HG03025 (cell line): ENCODE measurements around the gene RPL36.
"Not testable (repeated sequence)": the region's sequence is repeated elsewhere in the genome, so short reads cannot be mapped to it uniquely, and the experiment has no call there.

Experiments used
- ATAC-seq: cut with Tn5 transposase; IDR thresholded peaks from one replicate; pipeline ENCODE4 v1.9.1; 2021; ENCODE audit warnings: mild to moderate bottlenecking, moderate library complexity; ENCODE audit not compliant: unreplicated experiment, low FRiP score

Gene RPL36

GRCh38 chr19:5687360-5688198 lies 2.5 kb upstream of the RPL36 start:
- ATAC-seq = no peak

DNA sequence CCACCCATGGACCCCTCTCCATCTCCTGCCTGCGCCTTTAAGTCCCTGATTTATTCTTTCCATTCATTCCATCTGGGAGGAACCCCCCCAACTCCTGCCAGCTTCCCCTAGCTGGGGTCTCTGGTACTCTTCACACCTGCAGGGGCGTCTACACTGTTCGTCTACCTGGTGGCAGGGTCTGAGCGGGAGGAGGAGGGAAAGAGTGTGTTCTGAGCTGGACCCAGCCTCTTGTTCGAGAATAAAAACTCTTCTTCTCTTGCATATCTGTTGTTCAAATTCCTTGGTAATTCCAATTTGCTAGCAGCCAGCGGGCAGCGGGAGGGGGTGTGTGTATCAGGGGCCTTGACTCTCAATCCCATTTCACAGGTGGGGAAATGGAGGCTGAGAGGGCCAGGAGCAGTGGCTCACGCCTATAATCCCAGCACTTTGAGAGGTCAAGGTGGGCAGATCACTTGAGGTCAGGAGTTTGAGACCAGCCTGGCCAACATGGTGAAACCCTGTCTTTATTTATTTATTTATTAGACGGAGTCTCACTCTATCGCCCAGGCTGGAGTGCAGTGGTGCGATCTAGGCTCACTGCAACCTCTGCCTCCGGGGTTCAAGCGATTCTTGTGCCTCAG lies 1.7 kb upstream of the RPL36 start:
- not testable (repeated sequence) for ATAC-seq

DNA sequence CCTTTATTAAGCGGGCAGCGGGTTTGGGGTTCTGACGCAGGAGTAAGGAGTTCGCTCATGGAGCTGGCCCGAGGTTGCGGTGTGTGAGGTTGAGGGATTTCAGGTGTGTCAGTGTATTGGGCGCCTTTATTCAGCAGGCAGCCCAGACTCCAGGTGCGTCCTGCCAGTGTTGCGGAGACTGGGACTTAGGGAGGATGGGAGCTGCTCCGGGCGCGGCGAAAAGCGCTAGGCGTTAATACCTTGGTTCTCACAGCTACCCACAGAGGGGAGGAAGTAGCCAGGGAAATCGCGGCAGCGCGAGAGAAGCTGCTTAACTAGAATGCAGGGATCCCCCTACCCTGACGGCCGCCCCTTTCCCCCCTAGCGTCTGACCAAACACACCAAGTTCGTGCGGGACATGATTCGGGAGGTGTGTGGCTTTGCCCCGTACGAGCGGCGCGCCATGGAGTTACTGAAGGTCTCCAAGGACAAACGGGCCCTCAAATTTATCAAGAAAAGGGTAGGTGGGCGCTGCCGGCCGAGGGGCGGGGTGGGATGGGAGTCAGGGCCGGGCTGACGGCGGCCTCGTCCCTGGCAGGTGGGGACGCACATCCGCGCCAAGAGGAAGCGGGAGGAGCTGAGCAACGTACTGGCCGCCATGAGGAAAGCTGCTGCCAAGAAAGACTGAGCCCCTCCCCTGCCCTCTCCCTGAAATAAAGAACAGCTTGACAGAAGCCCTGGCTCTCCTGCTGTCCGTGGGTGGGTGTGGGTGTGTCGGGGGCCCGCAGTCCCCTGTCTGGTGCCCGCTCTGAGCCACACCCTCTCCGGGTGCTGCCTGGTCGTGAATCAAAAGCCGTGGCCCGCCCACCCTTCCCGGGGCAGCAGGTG lies 1.1 kb downstream of the RPL36 start:
- no peak for ATAC-seq

- ATAC-seq = no peak
Measured at GRCh38 chr19:5691822-5692722, 2.0 kb downstream of the RPL36 start.

- no peak for ATAC-seq
Measured at GRCh38 chr19:5692723-5693194, 2.7 kb downstream of the RPL36 start.

DNA sequence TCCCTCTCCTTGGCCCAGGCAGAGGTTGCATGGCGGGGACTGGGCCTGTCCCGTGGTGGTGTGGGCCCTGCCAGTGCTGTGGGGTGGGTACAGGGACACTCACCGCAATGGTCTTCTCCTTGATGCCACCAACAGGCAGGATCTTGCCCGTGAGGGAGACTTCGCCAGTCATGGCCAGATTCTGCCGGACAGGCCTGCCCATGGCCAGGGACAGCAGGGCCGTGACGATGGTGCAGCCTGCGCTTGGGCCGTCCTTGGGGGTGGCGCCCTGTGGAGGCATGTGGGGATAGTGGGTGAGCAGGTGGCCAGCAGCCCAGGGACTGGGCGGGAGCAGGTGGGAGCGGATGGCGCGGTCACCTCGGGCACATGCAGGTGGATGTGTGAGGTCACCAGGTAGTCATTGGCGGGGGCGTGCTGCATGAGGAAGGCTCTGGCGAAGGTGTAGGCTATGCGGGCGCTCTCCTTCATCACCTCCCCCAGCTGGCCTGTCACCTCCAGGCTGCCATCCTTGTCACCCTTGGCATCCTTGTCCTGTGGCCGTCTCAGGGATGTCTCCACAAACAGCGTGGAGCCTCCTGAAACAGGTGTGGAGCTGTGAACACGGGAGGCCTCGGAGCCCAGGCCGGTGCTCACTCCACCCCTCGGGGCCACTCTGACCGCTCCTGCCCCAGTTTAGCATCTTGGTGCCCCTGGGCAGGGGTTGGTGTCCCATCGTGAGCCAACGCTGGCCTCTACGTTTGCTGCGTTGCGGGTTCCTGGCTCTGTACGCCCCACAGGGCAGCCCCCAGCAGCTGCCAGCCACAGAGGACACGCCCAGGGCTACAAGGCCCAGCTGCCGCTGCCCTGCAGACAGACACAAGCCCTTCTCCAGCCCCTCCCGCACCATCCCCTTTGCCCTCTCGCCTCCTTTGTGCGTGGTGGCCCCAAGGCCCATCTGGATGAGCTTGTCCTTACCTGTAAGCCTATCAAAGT lies 3.4 kb downstream of the RPL36 start:
- ATAC-seq = no peak

- no peak for ATAC-seq
Measured at GRCh38 chr19:5694167-5694955, 4.3 kb downstream of the RPL36 start.

- ATAC-seq = no peak
Measured at GRCh38 chr19:5694956-5695648, 5.0 kb downstream of the RPL36 start.

DNA sequence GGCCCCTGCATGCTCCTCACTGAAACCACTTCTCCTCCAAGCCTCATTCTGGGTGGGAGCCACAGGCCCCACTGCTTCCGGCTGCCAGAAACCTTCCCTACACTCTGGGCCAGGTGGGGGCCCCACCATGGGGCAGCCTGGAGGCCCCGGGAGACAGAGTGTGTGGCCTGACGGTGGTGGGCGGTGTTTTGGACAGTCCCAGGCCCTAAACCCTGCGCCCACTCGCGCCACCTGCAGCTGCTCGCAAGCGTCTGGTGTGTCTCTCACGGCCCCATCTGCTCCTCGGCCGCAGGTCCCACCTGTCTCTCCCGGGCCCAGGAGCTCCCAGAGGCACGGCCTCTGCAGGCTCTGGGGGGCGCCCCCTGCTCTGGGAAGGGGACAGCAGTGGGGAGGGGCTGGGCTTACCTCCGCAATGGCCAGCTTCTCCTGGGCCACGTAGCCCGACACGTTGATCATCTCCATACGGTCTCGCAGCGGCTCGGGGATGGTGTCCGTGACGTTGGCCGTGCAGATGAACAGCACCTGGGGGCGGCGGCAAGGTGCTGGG lies 5.6 kb downstream of the RPL36 start:
- ATAC-seq = no peak

DNA sequence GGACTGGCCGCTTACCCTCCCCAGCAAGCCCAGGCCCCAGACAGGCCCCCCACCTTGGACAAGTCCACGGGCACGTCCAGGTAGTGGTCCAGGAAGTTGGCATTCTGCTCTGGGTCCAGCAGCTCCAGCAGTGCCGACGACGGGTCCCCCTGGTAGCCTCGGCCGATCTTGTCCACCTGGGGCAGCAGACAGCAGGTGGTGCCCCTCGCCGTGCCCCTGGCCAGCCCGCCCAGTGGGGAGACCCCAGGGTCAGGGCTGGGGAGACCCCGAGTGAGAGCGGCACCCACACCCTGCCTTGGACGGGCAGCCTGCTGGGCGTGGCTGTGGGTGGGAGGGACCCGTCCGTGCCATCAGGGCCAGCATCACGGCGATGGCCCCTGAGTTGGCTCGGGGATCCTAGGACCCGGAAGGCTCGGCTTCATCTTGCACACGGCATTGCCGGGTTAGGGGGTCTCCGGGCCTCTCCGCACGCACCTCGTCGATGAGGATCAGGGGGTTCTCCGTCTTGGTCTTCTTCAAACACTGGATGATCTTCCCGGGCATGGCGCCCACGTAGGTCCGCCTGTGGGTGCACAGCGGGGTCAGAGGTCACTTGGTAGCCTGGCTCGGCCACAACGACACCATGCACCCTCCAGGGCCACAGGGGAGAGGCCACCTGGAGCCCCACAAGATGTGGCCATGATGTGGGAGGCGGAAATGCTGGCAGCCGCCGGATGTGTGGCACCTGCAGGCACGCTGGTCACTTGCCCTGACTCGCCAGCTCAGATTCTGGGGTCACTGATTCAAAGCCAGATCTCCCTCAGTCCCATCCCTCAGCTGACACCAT lies 6.3 kb downstream of the RPL36 start:
- no peak for ATAC-seq

GRCh38 chr19:5697022-5697889 lies 7.2 kb downstream of the RPL36 start:
- ATAC-seq = no peak

DNA sequence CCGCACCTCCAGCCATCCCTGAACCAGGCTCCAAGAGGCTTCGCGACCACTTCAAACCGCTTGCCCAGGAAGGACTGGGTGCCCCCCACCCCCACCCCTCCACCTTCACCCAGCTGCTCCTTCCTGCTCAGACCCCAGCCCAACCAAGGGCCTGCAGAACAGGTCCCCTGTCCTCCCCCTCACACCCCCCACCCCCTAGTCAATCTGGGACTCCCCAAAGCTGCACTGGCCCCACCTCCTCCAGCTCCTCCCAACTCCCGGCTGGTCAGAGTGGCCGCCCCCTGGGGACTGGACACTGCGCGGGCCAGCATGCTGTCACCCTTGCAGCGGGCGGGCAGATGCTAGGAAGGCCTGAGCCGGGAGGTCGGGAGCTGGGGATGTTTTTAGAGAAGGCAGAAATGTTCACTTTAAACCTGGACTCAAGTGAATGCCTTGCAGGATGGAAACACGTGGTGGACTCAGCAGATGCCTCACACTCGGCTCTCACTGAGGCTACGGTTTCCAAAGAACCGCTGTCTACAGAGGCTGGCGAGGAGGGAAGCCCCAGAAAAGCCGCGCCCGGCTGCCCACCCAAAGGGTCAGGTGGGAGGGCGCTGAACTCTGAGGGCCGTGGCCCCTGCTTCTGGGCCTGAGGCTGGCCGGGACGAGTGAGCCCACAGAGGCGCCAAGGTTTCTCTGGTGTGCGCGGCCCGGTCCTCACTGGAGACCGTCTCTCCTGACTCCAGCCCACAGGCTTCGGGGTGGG lies 8.0 kb downstream of the RPL36 start:
- ATAC-seq = no peak

- ATAC-seq = no peak
Measured at GRCh38 chr19:5698635-5699422, 8.7 kb downstream of the RPL36 start.
